Esophagus muscularis mucosa (tissue), 3 donors: Measurements from ENCODE around the gene PLG.

Experiments used
- POLR2A ChIP-seq: fragments of 450-650 bp; IDR thresholded peaks from one replicate; pipeline ENCODE4 v1.6.1; 2017; ENCODE audit warnings: antibody characterized with exemption, moderate library complexity, mild to moderate bottlenecking, low read depth
- TF ChIP-seq, protein P1 (sequence below), 3 experiments: fragments of 200-600 bp in 2 of 3; fragments of 450-650 bp in 1 of 3; sonication (generic) in 2 of 3; IDR thresholded peaks; one replicate each; pipeline ENCODE4 v1.5.1; 2017 to 2019; ENCODE audit warnings: antibody characterized with exemption in 3 of 3, mild to moderate bottlenecking in 2 of 3, moderate library complexity in 1 of 3

DNA sequence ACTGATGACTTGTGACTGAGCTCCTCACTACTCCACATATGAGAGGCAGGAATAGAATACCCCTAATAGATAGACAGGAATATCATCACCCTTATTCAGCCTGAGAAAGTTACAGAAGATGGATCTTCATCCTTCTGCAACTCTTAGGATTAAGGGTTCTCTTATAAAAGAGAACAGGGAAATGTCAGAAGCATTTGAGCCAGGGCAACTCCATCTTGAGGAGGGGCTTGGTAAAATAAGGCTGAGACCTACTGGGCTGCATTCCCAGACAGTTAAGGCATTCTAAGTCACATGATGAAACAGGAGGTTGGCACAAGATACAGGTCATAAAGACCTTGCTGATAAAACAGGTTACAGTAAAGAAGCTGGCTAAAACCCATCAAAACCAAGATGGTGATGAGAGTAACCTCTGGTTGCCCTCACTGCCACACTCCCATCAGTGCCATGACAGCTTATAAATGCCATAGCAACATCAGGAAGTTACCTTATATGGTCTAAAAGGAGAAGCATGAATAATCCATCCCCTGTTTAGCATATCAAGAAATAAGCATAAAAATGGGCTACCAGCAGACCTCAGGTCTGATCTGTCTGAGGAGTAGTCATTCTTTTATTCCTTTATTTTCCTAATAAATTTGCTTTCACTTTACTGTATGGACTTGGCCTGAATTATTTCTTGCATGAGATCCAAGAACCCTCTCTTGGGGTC, 97.9 kb downstream of the PLG start:
- TF ChIP-seq, protein P1, sequence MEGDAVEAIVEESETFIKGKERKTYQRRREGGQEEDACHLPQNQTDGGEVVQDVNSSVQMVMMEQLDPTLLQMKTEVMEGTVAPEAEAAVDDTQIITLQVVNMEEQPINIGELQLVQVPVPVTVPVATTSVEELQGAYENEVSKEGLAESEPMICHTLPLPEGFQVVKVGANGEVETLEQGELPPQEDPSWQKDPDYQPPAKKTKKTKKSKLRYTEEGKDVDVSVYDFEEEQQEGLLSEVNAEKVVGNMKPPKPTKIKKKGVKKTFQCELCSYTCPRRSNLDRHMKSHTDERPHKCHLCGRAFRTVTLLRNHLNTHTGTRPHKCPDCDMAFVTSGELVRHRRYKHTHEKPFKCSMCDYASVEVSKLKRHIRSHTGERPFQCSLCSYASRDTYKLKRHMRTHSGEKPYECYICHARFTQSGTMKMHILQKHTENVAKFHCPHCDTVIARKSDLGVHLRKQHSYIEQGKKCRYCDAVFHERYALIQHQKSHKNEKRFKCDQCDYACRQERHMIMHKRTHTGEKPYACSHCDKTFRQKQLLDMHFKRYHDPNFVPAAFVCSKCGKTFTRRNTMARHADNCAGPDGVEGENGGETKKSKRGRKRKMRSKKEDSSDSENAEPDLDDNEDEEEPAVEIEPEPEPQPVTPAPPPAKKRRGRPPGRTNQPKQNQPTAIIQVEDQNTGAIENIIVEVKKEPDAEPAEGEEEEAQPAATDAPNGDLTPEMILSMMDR (IDR thresholded peaks at IDR 0.05) = no peak
- TF ChIP-seq POLR2A = no peak
